NCI-H82 treated with DMSO at 0.1 percent for 48 hours (cell line): ENCODE measurements around the gene HSF5.

Source experiments
- DNase-seq: peaks from one replicate; lab custom pipeline; 2025; ENCODE audit not compliant: unreplicated experiment; lab: John Stamatoyannopoulos, UW

HSF5 gene

DNA sequence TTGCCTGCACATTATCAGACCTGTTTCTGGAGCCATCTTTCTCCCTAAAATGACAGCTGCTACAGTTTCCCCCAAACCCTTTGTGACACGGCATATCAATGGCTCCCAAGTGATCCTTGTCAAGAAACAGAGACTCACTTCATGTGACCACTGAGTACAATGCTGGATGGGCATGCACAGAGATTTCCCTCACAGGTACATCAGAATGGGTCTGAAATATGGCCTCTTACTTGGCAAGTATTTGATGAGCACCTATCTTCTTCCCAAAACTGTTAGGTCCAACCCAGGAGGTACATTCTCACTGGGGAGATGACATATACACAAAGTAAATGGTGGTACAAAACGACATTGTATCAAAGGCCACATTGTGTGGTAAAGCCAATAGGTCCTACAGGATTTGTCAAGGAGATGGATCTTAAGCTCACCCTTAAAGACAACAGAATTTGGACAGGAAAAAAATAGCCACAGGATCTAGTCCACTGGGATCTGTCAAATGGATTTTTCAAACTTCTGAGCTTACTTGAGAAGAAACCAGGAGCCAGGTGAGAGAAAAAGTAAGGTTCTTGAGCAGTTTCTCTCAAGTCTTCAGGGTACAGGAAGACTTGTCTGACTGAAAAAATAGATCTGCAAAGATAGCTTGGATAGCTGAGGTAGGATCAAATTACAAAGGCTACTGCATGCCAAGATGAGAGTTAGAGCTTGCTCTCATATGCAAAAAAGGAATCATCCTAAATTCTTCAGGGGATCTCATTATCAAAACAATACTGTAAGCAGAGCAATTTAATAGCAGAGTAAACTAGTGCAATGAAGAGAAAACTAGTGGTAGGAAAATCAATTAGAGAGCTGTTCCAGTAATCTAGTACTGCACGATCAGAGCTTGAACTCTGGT lies 99.7 kb downstream of the HSF5 start:
- no peak for DNase-seq

DNA sequence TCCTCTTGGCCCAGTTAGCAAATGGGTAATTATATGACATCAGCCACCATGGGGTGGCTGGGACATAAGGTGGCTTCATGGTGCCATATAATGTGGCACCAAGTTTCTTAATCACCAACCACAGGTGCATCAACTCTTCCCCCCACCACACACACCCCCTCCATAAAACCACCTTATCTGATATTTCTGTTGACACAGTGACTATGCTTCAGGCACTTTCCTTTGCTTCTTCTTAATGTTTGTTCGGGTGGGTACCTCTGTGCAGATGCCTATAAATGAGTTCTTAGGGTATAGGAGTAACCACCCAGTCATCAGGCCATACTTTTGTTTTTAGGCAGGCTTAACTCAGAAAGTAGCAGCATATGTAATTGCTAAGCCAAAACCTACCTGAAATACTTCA lies 100.4 kb downstream of the HSF5 start:
- no peak for DNase-seq

DNA sequence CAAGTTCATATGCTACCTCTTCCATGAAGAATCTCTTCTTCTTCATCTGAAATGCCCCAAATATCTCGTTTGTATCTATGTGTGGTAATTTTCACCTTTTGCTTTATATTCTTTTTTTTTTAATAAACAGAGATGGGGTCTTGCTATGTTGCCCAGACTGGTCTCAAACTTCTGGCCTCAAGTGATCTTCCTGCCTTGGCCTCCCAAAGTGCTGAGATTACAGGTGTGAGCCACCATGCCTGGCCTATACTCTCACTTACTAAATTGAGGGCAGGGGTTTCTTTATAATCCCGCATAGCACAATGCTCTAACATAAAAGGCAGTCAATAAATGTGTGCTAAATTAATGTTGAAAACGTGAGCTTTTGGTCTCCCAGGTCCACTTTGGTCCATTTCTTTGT lies 101.5 kb downstream of the HSF5 start:
- no peak for DNase-seq

DNA sequence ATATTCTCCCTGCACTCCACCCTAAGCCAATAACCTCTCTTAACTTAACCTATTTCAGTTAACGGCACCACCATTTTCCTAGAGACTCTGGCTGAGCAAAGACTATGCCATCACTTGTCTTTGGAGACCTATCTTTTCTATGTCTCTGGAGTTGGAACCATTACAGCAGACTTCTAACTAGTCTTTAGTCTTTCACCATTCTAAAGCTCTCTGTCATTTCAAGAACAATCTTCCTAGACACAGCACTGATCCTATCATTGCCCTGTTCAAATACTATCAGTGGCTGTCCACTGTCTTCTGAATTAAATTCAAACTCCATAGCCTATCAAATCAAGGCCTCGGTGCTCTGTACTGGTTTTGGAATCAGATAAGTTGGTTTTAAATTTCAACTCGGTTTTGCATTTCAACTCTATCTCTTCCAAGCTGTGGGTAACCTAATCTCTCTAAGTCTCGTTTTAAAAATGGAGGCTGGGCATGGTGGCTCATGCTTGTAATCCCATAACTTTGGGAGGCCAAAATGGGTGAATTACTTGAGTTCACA lies 102.8 kb downstream of the HSF5 start:
- DNase-seq: no peak

DNA sequence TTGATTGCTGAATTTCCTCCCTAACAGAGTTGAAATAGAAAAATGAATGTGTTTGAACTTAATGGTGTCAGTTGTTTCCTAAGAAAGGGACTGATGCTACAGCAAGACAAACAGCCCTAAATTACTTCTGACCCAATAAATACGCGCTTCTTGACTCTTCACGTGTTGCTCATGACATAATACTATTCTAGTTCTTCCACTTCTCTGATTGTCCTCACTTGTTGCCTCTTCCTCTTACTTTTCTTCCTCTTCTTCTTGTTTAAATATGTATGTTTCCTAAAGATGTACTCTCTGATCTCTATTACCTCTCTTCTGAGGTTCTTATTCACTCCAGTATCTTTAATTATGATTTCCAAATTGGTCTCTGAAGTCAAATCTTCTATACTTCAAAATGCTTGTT lies 103.3 kb downstream of the HSF5 start:
- no peak for DNase-seq

DNA sequence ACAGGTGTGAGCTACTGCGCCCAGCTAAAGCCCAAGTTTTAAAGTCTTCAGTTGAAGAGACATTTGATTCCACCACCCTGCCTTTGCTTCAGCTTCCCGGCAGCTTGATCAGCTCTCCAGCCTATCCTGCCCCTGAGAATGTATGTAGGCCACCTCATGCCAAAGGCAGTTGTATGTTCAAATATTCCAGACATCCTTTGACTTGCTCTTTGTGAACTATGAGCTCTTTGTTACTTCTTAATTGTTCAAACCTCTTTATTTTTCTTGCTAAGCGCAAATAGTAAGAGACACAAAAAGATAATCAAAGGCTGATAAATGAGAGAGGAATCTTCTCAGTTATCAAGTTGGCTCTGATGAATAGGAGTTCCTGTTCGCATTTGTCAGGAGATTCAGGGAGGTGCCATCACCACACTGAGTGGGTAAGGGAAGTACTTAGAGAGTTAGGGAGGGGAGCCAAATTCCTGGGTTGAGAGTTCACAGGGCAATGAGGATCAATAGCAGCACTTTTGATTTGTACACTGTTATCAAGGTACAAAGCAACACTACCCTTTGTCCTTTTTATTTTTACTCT lies 104.2 kb downstream of the HSF5 start:
- DNase-seq: no peak

DNA sequence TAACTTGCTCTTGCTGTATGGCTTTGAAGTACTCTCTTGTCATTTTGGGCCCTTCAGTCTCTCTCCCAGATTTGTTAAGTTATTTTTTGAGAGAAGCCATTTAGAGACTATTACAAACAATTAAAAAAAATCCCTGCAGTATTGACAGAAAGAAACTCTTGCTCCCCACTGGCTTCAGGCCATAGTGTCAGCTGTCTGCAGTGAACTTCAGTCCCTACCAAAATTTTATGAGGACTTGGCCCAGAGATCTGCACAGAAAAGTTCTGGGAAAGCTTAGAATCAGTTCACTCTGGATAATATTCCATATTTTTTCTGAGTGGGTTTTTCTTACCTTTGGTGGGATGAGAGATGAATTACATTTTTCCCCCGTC lies 105.4 kb downstream of the HSF5 start:
- DNase-seq: no peak

DNA sequence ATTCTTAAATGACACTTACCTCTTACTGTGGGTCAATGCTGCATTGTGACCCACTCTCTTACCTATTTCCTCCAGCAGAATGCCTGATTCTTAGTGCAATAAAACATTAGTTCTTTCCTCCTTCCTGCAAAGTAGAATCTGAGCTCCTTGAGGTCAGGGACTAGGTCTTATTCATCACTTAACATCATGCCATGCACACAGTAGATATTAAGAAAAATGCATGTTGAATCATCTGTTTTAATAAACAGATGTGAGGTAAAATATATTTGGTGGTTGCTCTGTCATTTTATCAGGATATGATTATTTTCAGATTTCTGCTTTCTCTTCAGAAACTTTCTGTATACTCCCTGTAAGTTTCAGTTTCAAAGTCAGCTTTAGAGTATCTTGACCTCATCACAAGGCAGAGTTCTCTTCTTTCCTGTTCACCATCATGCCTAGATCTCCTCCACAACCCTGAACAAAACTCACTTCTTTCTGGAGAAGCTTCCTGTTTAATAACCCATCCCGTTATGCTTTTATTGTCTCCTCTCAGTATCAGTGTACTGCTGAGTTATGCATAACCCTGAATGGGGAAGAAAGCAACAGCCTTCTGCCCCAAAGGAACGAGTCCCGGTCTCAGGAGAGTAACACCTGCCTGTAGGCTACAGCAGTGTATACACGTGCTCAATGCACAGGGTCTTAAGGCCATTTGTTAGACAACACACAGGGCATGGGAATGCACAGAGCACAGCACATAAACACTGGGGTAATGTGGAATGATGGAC lies 105.9 kb downstream of the HSF5 start:
- no peak for DNase-seq

DNA sequence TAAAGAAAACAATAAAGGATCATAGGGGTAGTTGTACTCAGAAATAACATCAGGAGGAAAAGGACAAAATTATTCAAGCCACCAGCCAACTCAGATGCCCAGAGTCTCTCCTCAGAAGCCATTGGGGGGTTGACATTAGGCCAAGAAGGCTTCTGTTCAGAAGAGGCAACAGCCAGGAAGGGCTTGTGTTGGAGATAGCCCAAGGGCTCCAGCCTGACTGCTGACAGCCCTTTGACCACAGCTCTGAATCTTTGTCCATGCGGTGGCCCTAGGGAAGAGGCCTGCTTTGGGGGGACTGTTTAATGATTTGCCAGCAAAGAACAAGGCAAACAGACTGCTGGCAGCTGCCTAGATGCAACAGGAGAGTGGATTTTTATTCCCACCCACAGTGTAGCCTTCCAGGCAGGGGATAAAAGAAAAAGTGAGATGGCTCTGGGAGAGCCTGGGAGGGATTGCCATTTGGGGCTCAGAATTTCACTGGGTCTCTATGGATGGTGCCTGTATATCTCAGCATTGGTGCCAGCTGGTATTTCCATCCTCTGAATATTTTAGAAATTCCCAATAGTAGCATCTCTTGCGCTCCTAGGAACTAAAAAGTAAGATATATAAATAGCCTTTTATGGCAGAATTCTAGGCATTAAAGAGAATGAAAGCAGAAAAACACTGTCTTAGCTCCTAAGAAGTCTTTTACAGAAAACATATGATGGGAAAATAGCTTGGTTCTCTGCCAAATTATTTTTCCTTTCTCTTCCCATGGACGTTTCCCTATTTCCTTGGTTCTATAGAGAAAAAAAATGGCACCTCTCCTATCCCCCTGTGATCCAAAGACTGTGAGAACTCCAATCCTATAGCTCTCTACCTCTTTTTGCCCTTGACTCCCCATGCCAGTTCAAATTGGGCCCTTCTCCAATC lies 106.8 kb downstream of the HSF5 start:
- DNase-seq: no peak

DNA sequence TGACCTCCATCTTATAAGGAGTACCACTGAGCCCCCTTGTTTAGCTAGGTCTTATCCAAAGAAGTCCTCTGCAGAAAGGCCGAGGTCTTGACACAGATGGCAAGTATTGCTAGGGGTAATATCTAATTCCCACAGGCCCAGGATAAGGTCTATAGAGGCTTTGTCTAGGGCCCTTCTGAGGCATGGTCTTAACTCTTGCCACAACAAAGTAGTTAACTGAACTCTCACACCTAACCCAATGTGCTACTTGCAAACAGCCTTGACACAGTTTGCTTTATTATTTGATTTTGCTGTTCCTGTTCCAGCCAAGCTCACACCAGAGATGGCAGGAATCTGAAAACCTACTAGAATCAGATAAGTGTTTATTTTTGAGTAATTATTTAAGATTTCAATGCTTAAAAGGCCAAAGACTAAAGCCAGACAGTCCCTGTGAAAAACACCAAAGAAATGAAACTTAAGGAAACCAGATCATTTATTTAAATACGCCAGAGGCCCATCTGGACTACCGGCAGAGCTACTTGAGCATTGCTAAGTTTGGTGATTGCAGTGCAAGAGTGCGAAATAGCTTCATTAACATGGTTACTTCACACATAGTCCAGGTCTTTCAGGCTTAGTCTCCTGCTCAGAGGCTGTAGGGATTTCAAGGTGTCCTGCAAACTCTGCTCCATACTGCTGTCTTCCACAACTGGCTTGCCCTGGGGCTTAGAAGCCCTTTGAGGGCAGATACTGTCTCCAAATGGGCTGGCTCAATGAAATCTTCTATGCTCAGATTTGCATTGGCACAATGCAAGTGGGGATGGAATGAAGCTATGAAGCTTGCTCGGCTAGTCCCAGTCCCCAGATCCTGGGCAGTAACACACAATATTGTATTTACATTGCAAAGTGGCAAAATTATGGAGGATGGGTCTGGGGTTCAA lies 107.7 kb downstream of the HSF5 start:
- DNase-seq: no peak

DNA sequence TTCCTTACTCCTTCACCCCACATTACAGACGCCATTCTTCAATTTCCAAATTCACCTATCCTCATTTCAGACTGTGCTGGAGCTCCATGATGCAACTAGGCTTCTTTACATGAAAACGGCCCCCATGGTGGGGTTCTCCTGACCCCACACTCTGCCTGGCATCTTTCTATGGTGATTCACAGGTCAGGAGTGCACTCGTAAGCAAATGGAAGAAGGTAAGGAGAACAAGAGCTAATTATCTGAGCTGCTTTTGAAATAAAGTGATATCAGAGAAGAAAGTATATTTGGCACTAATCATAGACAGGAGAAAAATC lies 108.7 kb downstream of the HSF5 start:
- DNase-seq: no peak

DNA sequence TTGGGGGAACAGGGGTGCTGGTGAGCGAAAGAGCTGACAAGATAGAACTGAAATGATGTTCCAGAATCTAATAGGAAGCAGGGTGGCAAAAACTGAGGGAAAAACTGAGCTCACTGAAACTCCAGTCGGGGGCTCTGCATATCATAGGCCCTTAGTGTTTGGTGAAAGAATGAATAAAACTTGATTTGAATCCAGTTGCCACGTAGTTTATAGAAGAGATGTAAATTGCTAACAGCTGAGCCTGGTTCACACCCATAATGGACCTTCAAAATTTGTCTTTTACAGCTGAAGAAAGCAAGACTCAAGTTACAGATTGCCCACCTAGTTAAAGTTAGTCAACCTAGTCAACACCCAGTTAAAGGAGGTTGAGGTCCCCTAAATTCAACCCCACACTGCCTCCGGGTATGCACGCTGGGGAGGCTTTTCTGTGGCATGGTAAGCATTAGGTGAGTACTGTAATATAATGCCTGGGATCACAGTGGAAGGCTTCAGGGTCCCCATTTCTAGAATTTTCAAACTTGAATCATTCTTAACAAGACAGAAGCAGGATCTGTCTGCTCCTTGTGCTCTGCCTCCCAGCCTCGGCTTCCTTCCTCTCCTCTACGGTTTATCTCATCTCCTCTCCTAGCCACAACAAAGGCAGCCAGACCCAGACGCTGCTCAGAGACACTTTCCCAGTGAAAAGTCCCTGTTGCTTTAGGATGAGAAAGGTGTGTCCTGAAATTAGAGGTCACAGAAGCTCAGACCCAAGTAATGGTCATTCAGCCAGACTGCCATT lies 109.3 kb downstream of the HSF5 start:
- no peak for DNase-seq

DNA sequence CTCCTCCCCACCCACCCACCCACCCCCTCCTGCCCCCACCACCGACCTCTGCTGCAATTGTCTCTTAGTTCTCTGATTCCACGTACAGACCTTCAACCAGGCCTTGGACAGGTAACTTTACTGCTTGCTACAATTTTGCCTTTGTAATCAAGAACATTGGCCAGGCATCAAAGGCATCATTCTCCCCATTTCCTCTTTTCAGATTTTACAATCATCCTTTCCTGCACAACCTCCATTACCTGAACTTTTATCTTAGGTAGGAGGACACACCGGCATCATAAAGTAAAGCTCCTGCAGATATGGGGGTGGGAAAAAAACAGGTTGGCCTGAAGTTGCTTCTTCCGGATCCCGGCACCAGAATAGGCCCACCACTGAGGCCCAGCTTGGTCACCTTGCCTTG lies 110.5 kb downstream of the HSF5 start:
- DNase-seq: no peak

DNA sequence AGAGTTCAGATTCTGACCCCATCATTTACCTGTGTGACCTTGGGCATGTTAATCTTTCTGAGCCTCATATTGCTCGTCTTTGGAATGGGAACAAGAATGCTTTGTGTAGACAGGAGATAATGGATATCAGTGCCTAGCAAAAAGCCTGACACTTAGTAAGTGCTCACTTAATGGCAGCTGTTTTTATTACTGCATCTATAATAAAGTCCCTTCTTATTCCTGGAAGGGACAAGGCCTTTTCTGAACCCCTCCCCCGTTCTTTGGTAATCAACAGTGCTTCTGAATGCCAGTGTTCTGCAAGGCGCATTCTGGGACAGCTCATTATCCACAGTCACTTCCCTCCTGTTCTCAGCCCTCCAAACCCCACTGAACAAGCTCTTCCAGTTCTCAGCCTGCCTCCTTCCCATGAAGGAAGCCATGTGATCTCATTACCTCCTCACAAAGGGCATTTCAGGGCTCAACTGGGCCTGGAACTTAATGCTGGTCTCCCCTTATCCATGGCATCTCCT lies 111.1 kb downstream of the HSF5 start:
- DNase-seq: no peak

DNA sequence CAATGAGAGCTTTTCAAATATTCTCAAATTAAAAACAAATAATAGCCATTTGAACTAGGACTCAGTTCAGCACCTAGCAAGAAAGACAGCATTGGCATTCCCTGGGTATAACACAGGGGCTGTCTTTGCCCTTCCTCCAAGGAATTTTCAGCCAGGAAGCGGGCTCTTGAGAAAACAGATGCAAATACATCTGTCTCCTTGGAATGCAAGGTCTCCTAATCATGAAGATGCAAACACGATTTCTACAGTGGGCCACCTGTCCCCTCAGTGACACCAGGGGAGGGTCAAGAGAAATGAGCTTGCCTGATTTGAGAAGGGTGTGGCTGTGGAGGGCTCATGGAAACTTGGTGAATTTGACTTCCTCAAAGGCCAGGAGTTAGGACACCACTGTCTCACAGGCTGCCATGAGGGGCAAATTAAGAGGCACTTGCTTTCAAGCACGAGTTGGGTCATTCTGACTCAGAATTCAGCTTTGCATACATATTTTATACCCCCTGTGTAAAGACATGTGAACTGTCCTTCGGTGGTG lies 111.7 kb downstream of the HSF5 start:
- no peak for DNase-seq

DNA sequence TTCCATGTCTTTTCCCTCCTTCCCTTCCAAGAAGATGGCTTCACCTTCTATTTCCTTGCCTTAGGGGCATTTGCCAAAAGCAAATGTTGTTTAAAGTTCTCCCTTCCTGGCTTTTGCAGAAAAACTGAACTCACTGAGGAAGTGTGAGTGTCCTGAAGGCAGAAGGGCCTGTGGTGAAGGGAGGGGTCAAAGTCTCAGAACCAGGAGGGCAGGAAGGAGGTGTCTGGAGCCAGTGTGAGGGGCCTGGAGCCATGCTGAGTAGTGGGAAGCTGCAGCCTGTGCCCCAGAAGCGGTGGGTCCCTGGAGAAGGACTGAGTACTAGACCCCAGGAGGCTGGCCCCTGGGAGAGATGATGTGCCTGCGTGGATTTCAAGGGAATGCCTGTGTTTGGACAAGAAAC lies 112.4 kb downstream of the HSF5 start:
- DNase-seq: no peak

DNA sequence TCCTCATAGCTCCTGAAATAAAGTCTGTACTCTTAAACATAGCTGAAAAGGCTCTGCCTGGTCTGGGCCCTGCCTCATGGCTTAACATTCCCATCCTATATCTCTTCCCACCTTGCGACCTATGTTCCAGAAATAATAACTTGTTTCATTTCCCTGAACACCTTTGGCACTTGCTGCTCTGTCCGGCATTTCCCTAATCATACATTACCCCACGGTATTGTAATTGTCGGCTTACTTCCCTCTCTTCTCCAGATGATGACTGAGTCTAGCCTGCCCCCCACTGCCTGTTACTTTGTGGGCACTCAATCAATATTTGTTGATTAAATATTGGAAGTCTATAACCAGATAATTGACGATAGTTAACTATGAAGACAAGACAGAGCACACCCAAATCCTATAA lies 113.0 kb downstream of the HSF5 start:
- no peak for DNase-seq

DNA sequence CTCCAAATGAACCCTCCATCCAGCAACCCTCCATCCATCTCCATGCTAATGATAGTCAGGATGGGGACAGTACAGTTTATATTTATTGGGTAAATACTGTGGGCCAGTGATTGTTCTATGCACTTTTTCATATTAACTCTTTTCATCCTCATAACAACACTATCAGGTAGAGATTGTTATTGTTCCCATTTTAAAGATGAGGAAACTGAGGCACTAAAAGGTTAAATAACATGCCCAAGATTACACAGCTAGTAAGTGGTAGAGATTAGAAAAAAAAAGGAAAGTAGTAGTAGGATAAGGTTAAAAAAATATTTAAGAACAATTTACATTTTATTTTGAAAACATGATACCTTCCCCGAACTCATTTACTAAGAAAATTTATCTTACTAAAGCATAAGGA lies 114.3 kb downstream of the HSF5 start:
- DNase-seq: no peak

DNA sequence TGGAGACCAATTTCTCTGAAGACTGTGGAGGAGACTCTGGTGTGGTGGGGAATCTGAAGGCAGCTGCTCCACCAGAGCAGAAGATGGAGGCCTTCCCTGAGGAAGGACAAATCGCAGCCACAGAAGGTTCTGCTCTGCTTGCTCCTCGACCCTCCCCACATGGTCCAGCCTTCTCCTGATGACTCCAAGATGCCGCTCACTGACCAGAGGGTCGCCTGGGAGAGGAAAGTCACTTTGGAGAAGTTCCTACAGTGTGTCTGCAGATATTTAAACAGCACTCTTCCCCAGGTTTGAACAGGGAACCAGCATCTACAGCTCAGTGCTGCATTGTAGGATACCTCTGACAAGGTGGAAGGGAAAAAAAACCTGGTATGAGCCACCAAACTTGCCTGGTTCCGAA lies 115.2 kb downstream of the HSF5 start:
- no peak for DNase-seq
